GM19324 (cell line): ENCODE data around the gene ZNF813.
"Not testable (repeated sequence)": the region's sequence is repeated elsewhere in the genome, so short reads cannot be mapped to it uniquely, and the experiment has no call there.

Experiments
- ATAC-seq: cut with Tn5 transposase; IDR thresholded peaks from one replicate; pipeline ENCODE4 v1.9.1; 2021; ENCODE audit warnings: mild to moderate bottlenecking, moderate library complexity; ENCODE audit not compliant: unreplicated experiment, low FRiP score

The ZNF813 gene

GRCh38 chr19:53467485-53468262, at the start of gene ZNF813:
TSS of gene ZNF813 (plus strand) at chr19:53467733. CDS start at chr19:53483823, 16,090 bp downstream.
- no peak for ATAC-seq

- not testable (repeated sequence) for ATAC-seq
These were observed 46.8 kb upstream of the ZNF813 start for GRCh38 chr19:53420520-53421315.

- ATAC-seq: no peak
These were observed 45.0 kb upstream of the ZNF813 start for GRCh38 chr19:53422551-53422950.

GRCh38 chr19:53423074-53423473, 44.5 kb upstream of the ZNF813 start:
- not testable (repeated sequence) for ATAC-seq

- not testable (repeated sequence) for ATAC-seq
These were observed 43.9 kb upstream of the ZNF813 start for GRCh38 chr19:53423680-53424079.

GRCh38 chr19:53424968-53425597, 42.5 kb upstream of the ZNF813 start:
- ATAC-seq: no peak

- ATAC-seq: peak; percentile 99
These were observed 36.0 kb upstream of the ZNF813 start, which contains the start of gene ZNF761 for GRCh38 chr19:53431399-53432087. TSS of gene ZNF761 (plus strand) at chr19:53431984. CDS start at chr19:53447269, 15,285 bp downstream.

GRCh38 chr19:53432088-53432661, 35.4 kb upstream of the ZNF813 start:
- ATAC-seq: peak; percentile 3

GRCh38 chr19:53443809-53444208, 23.7 kb upstream of the ZNF813 start:
- ATAC-seq: not testable (repeated sequence)

DNA sequence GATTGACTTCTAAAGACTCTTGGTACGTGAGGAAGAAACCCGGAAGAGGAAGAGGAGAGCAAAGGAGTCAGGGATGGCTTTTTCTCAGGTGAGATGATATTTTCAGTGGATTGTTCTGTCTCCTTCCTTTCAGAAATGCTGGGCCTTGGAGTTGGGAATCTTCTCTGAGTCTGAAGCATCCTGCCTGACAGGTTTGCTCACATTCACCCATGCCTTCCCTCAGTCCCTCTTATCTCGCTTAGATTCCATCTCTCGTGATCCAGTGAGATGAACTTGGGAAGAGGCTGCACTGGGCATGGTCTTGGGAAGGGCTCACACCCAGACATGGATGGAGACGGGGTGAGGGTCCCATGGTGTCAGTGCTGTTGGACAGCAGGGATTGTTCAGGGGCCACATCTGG, 20.3 kb upstream of the ZNF813 start:
- ATAC-seq: not testable (repeated sequence)

- ATAC-seq: no peak
These were observed 11.7 kb upstream of the ZNF813 start for GRCh38 chr19:53455828-53456227.

DNA sequence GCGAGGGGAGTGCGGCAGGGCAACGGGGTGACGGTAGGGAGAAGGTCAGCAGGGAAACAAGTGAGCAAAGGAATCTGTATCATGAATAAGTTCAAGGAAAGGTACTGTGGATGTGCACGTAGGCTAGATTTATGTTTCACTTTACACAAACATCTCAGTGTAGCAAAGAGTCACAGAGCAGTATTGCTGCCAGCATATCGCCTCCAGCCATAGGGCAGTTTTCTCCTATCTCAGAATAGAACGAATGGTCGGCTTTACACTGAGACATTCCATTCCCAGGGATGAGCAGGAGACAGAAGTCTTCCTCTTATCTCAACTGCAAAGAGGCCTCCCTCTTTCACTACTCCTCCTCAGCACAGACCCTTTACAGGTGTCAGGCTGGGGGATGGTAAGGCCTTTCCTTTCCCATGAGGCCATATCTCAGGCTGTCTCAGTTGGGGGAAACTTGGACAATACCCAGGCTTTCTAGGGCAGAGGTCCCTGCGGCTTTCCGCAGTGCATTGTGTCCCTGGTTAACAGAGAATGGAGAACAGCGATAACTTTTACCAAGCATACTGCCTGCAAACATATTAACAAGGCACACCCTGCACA, 7.3 kb upstream of the ZNF813 start:
- ATAC-seq: not testable (repeated sequence)

DNA sequence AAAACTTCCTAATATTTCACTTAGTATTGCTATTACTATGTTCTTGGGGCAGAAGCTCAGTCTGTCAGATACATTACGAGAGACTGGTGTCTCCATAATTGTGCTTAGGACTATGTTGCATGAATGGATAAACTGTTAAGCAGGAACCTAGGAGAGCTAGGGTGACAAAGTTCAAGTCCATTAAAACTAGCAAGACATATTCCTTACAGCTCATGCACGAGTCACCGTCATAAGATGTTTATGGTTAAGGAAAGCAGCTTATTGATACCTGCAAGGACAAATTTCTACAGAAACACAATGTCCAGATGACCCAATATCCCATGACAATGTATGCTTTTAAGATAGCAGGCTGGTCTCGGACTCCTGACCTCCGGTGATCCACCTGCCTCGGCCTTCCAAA, 5.7 kb upstream of the ZNF813 start:
- ATAC-seq: no peak

DNA sequence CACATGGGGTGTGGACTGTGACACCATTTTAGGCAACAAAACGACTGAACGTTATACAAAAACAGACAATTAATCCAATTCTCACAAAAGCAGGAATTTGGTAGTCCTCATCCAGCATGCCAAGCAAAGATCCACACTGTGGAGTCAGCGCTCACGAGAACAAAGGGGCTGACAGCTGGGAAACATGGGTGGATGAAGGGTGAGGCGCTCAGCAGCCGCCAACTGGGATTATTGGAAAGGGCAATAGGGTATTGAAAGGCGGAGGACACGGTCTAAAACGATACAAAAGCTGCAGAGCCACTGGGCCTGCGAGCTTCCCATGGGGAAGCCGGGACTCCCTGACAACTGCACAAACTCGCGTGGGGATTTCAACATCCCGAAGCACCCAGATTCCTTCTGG, 4.7 kb upstream of the ZNF813 start:
- no peak for ATAC-seq

- ATAC-seq: no peak
These were observed 4.3 kb upstream of the ZNF813 start for GRCh38 chr19:53463263-53463662.

GRCh38 chr19:53466726-53467484, 628 bp upstream of the ZNF813 start:
- ATAC-seq: no peak

GRCh38 chr19:53468628-53469027, 1.1 kb downstream of the ZNF813 start:
- not testable (repeated sequence) for ATAC-seq

DNA sequence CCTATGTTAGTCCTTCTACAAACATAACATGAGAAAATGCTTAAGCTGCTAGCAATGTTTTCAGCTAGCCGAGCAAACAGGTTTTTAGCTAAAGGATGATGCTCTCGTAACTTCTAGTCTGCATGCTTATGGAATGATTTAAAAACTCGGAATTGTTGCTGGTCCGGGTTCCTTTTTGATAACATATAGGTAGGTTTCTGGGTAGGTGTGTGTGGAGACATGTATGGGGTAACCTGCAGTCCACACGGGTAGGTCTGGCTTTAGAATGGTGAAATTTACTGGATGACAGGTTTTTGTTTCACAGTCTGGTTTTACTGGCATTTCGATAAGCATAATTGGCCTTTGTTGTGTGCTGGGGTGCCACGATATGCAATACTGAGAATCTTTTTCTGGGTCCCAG, 4.4 kb downstream of the ZNF813 start:
- ATAC-seq: no peak

DNA sequence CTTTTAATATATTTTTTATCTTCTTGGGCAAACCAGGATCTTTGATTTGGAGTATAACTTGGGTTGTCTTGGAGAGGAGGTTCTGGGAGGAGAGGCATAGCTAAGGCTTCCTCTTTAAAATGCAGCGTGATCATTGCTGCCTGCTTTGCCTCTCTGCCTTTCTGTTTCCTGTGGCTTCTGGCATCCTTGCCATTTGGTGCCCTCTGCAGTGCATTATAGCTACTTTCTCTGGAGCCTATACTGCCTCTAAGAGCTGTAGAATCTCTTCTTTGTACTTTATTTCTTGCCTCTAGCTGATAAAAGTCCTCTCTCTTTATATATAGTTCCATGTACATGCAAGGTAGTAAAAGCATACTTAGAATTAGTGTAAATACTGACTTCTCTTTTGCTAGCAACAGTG, 7.3 kb downstream of the ZNF813 start:
- ATAC-seq: not testable (repeated sequence)
